Tibial nerve (tissue), 4 donors: ENCODE data around the gene DEFB125. TPM values are rescaled to one million over a fixed set of nuclear protein-coding genes. Genes with fewer than 3 reads are reported as not detected.

Source experiments
- DNase-seq, 2 donors: peaks; one replicate each; pipeline ENCODE4 v3.0.0-alpha.2; 2019; ENCODE audit warnings: low spot score in 2 of 2
- H3K27ac ChIP-seq, 4 donors: fragments of 200-600 bp; sonication (generic) in 3 of 4; one replicate each; pipeline ENCODE4 v1.5.1; 2017 to 2019; ENCODE audit warnings: mild to moderate bottlenecking in 1 of 4
- H3K27me3 ChIP-seq, 2 donors: fragments of 200-600 bp; sonication (generic) in 1 of 2; one replicate each; pipeline versions ENCODE4 v1.5.1 to v1.6.0; 2017 to 2019
- H3K36me3 ChIP-seq, 3 donors: fragments of 200-600 bp; sonication (generic); one replicate each; pipeline ENCODE4 v1.5.1; 2018 to 2019
- H3K4me1 ChIP-seq, 4 donors: fragments of 200-600 bp; sonication (generic) in 3 of 4; one replicate each; pipeline ENCODE4 v1.5.1; 2017 to 2019
- H3K4me3 ChIP-seq, 4 donors: fragments of 200-600 bp; sonication (generic) in 3 of 4; one replicate each; pipeline ENCODE4 v1.5.1; 2017 to 2019; ENCODE audit warnings: mild to moderate bottlenecking in 1 of 4, moderate library complexity in 1 of 4
- H3K9me3 ChIP-seq, 4 donors: fragments of 200-600 bp; sonication (generic) in 3 of 4; one replicate each; pipeline ENCODE4 v1.5.1; 2017 to 2019
- EP300 ChIP-seq, 2 donors: sonication (generic); formaldehyde crosslinking; IDR thresholded peaks; one replicate each; pipeline ENCODE4 v1.6.1; 2017; ENCODE audit warnings: antibody characterized with exemption in 2 of 2, mild to moderate bottlenecking in 1 of 2
- POLR2A ChIP-seq, 2 donors: fragments of 450-650 bp; IDR thresholded peaks; one replicate each; pipeline ENCODE4 v1.6.1; 2017; ENCODE audit warnings: antibody characterized with exemption in 2 of 2, mild to moderate bottlenecking in 2 of 2, moderate library complexity in 2 of 2
- WGBS, 2 donors: methylation state at CpG; one replicate each; pipeline ENCODE4 v1.1.5; 2018; 5-methylcytosine and 5-hydroxymethylcytosine counted together
- total RNA-seq, 4 donors: library from RNA; depleted of rRNA; stranded (reverse); fragments of >200 nt; gene quantifications; one replicate each; pipeline ENCODE4 v1.1.0, GENCODE V29; 2016
- TF ChIP-seq, protein P1 (sequence below), 5 experiments: fragments of 200-600 bp in 3 of 5; fragments of 450-650 bp in 2 of 5; sonication (generic) in 3 of 5; IDR thresholded peaks; one replicate each; pipeline ENCODE4 v1.5.1; 2016 to 2019; ENCODE audit warnings: antibody characterized with exemption in 5 of 5, mild to moderate bottlenecking in 3 of 5, moderate library complexity in 2 of 5

The DEFB125 gene
- total RNA-seq, 4 donors from 2014 or later = not detected

DNA sequence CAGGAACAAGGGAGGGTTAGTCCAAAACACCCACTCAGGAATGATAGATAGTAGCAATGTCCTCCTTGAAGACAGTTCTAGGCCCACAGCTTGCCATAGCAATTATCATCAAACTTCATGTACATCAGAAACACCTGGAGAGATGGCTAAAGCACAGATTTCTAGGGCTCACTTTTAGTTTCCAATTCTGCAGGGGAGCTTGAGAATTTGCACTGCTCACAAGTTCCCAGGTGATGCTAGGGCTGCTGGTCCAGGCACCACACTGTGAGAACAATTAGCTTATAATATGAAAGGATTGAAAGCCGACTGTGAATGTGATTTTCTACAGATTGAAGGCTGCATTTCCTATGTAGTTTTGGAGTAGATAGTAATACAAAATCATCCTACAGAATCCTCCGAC is 58.4 kb downstream of the DEFB125 start:
- WGBS, 2 donors = 62 to 63% methylated on average over 2 of the region's 2 CpGs
- TF ChIP-seq, protein P1, sequence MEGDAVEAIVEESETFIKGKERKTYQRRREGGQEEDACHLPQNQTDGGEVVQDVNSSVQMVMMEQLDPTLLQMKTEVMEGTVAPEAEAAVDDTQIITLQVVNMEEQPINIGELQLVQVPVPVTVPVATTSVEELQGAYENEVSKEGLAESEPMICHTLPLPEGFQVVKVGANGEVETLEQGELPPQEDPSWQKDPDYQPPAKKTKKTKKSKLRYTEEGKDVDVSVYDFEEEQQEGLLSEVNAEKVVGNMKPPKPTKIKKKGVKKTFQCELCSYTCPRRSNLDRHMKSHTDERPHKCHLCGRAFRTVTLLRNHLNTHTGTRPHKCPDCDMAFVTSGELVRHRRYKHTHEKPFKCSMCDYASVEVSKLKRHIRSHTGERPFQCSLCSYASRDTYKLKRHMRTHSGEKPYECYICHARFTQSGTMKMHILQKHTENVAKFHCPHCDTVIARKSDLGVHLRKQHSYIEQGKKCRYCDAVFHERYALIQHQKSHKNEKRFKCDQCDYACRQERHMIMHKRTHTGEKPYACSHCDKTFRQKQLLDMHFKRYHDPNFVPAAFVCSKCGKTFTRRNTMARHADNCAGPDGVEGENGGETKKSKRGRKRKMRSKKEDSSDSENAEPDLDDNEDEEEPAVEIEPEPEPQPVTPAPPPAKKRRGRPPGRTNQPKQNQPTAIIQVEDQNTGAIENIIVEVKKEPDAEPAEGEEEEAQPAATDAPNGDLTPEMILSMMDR (IDR thresholded peaks at IDR 0.05) = no peak
- TF ChIP-seq POLR2A (IDR thresholded peaks at IDR 0.05) = no peak
- TF ChIP-seq EP300 (IDR thresholded peaks at IDR 0.05) = no peak
- H3K4me3 ChIP-seq = no peak overlapping the region
- no peaks in the 10 kb centered on the region for H3K9me3 ChIP-seq
- peaks cover 0 to 4% of the 10 kb centered on the region in 2 donors for H3K27me3 ChIP-seq
- H3K27ac ChIP-seq = no peak overlapping the region
- no peaks in the 10 kb centered on the region for H3K4me1 ChIP-seq
- DNase-seq = no peak
- H3K36me3 ChIP-seq = no peaks in the 10 kb centered on the region

Other genes with a start within 250 kb of the DEFB125 start
- not detected for gene DEFB126, start 54.9 kb downstream of the DEFB125 start, total RNA-seq
- not detected for gene DEFB127, start 69.8 kb downstream of the DEFB125 start, total RNA-seq
- gene DEFB128, start 102.0 kb downstream of the DEFB125 start, total RNA-seq = not detected
- gene DEFB129, start 139.6 kb downstream of the DEFB125 start, total RNA-seq = not detected
- gene DEFB132, start 170.1 kb downstream of the DEFB125 start, total RNA-seq = under 1 TPM in 1 of 4 donors, not detected in 3; 0.66 TPM
- gene C20orf96, start 203.1 kb downstream of the DEFB125 start, total RNA-seq = 1 to 10 TPM; 3.5 to 8.7 (median 4.5) TPM
- gene ZCCHC3, start 209.9 kb downstream of the DEFB125 start, total RNA-seq = 10 to 100 TPM; 12.0 to 24.9 (median 20.6) TPM
- 1 to 10 TPM; 4.6 to 9.8 (median 8.6) TPM for gene SOX12, start 237.9 kb downstream of the DEFB125 start, total RNA-seq